Mucosa of descending colon (tissue), 3 donors: ENCODE data around the gene ODAD3. TPM values are rescaled to one million over a fixed set of nuclear protein-coding genes. Genes with fewer than 3 reads are reported as not detected.

Experiments
- ATAC-seq: fragments of 200-7000 bp; cut with Tn5 transposase; one replicate; pipeline ENCODE4 v1.9.1; 2020; ENCODE audit warnings: mild to moderate bottlenecking, moderate library complexity
- DNase-seq, 3 donors: peaks; one replicate each; pipeline ENCODE4 v3.0.0-alpha.2; 2020
- H3K36me3 ChIP-seq: fragments of 200-600 bp; one replicate; pipeline ENCODE4 v1.8.0; 2021; ENCODE audit warnings: low read depth, mild to moderate bottlenecking
- H3K4me1 ChIP-seq: fragments of 200-600 bp; one replicate; pipeline ENCODE4 v1.8.0; 2021; ENCODE audit warnings: low read depth, mild to moderate bottlenecking
- H3K4me3 ChIP-seq: fragments of 200-600 bp; one replicate; pipeline ENCODE4 v1.8.0; 2021; ENCODE audit warnings: mild to moderate bottlenecking
- H3K9me3 ChIP-seq: fragments of 200-600 bp; one replicate; pipeline ENCODE4 v1.8.0; 2021; ENCODE audit warnings: mild to moderate bottlenecking
- CTCF ChIP-seq: fragments of 200-600 bp; IDR thresholded peaks from one replicate; pipeline ENCODE4 v1.8.0; 2022; ENCODE audit warnings: antibody characterized with exemption, mild to moderate bottlenecking
- intact Hi-C, 2 donors: fragments of 100-400 bp; cut with DNase I in 1 of 2; cut with micrococcal nuclease in 1 of 2; formaldehyde crosslinking; loops; one replicate each; pipeline versions ENCODE4 v1.11.0 to v1.11.1; 2022; cut with DNase I, micrococcal nuclease
- total RNA-seq, 3 donors: library from RNA; stranded (reverse); fragmentation: NEBNext Ultra II Directional in 2 of 3; extraction: Animal tissue kit (Norgen Biotek cat#: 25700) in 2 of 3; gene quantifications; one replicate each; pipeline versions ENCODE4 v1.2.1 to v1.2.4, GENCODE V29; 2021 to 2023
- donor health status: DM: no; HTN: no; CAD: no; lungs with moderate emphysema.
- donor health status: DM: no; HTN: no; CAD: no.
- donor health status: DM: no; HTN: yes; CAD: no.

Gene ODAD3
- total RNA-seq, 3 donors from 2014 or later = 0.14 to 0.28 TPM; not detected in 1

- ATAC-seq (no peak), DNase-seq (no peak)
- Histone ChIP-seq H3K9me3 (no peaks in the 10 kb centered on the region), H3K4me1 (peaks cover 39% of the 10 kb centered on the region), H3K36me3 (no peaks in the 10 kb centered on the region), H3K4me3 (no peak overlapping the region)
- intact Hi-C loops = no loop called here
- TF ChIP-seq CTCF = no peak
Observed at GRCh38 chr19:11423164-11423790, 11.6 kb downstream of the ODAD3 start.

DNA sequence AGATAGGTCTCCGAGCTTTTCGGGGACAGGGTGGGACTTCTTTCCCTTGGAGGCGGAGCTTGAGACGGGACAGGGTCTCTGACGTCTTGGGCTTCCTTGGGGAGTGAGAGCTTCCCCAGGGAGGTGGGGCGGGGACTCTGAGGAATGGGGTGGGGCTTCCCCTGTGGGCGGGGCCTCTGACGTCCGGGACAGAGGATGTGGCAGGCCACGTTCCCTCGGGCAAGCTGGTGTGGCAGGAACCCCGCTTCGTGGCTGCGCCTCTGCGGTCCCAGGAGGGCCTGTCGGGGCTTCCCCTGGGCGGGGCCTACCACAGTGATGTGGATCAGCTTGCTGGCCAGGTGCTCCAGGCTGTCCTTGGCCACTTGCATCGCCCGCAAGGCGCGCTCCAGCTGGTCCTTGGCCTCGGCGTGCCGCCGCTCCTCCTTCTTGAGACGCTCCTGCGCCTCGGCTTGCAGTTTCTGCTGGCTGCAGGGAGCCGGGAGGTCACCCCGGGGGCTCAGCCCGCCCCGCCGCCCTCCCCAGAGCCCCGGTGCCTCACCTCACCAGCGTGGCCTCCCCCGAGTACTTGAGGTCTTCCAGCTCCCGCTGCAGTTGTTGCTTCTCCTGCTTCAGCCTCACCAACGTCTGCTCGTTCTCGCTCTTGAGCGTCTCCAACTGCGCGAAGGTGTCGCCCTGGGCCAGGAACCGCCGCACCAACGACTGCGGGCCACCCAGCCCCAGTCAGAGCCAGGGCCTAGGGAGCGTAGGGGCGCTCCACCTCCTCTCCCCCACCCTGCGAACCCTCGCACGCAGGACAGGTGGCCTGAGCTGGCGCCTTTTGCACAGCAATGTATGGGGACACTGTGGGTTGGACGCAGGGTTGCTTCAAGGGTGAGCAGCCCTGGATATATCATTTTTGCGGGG lies 12.5 kb downstream of the ODAD3 start:
- no peak overlapping the region for H3K4me3 ChIP-seq
- intact Hi-C loops = no loop called here
- H3K9me3 ChIP-seq = no peaks in the 10 kb centered on the region
- H3K36me3 ChIP-seq = no peaks in the 10 kb centered on the region
- no peak for TF ChIP-seq CTCF
- peaks cover 39% of the 10 kb centered on the region for H3K4me1 ChIP-seq
- peak; percentile 80 for ATAC-seq
- peak; percentile 80 to 92 (median 87) for DNase-seq

DNA sequence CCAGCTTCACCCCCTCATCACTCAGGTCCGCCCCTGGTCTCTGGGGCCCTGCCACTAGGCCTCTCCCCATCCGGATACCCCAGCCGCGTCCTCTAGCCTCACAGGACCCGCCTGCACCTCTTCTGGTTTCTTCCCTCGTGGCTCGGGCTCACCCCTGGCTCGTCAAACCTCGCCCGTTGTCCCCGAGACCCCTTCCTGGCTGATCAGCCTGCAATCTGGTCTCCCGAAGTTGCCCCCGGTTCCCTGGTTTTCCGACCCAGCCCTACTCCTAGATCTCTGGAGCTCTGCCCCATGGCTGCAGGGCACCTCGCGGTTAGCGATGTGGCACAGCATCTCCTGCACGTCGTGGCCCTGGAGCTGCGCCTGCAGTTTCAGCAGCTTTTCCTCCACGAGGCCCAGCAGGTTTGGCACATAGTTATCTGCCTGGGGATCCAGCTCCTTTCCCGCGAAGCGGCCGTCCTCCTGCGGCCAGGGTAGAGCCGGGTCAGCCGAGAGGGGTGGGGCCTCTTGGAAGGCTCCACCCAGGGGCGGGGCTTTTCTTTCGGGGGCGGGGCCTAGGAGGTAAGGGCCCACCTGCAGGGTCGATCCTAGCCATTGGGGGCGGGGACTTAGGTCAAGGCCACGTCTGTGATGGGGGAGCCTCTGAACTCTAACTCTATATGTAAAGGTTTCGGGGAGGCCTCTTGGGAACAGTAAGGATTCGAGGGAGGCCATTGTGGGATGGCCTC lies 13.4 kb downstream of the ODAD3 start:
- peak; percentile 50 for ATAC-seq
- Histone ChIP-seq H3K4me3 (no peak overlapping the region), H3K36me3 (no peaks in the 10 kb centered on the region), H3K9me3 (no peaks in the 10 kb centered on the region), H3K4me1 (peaks cover 39% of the 10 kb centered on the region)
- intact Hi-C loops = no loop called here
- DNase-seq = peak; percentile 56 to 70 (median 69)
- TF ChIP-seq CTCF = no peak

DNA sequence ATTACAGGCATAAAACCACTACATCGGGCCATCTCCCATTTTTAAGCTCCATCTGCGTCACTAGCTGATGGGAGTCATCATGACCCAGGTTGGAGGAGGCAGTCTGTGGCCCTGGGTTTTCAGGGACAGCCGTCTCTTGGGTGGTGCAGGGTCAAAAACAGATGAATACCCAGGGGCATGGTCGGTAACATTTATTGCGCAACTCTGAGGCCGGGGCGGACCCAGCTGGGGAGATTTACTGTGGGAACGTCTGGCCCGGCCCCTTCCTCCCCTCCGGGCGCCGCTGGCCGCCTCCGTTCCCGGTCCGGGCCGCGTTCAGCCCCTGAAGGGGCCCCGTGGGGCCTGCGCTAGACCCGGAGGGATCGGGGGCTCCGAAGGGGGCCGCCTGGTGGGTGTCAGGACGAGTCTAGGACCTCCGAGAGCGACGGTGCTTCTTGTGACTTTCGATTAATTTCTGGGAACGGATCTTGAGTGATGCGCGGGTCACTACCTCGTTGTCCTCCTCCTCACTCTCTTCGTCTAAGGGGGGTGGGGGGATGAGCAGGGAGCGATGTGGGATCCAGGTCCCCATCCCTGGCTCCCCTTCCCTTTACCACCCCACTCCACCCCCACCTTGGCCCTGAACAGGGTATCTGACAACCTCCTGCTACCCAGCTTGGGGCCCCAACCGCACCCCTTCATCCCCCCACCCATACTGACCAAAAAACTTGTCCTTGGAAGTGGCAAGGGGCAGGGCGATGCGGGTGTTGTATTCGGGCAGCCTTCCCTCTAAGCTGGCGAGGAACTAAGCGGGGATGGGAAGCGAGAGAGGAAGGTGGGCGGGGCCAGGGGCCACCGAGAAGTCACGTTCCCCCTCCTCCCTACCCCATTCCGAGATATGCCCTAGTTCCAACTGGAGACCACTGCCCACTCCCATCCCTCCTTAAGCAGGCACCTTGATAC lies 14.2 kb downstream of the ODAD3 start:
- no peaks in the 10 kb centered on the region for H3K36me3 ChIP-seq
- intact Hi-C loops = no loop called here
- TF ChIP-seq CTCF = no peak
- H3K4me3 ChIP-seq = no peak overlapping the region
- ATAC-seq (no peak), DNase-seq (peak in 2 of 3 donors; percentile 30 to 43)
- peaks cover 39% of the 10 kb centered on the region for H3K4me1 ChIP-seq
- H3K9me3 ChIP-seq = no peaks in the 10 kb centered on the region
